Pancreas (tissue), 10 donors: Measurements from ENCODE around the gene ITCH. TPM values are rescaled to one million over a fixed set of nuclear protein-coding genes. Genes with fewer than 3 reads are reported as not detected.
"Not testable (repeated sequence)": the region's sequence is repeated elsewhere in the genome, so short reads cannot be mapped to it uniquely, and the experiment has no call there.

Experiments
- ATAC-seq, 4 donors: fragments of 200-7000 bp; cut with Tn5 transposase; one replicate each; pipeline versions ENCODE4 v1.8.0 to v1.9.1; 2020; ENCODE audit warnings: mild to moderate bottlenecking in 4 of 4, moderate library complexity in 4 of 4
- DNase-seq, 6 donors: peaks; one replicate each; pipeline ENCODE4 v3.0.0-alpha.2; 2020
- FAIRE-seq: peaks from 2 replicates; lab custom pipeline; 2012; peaks lifted over from hg19 to GRCh38; lab: Jason Lieb, UNC
- H3K27ac ChIP-seq, 4 donors: fragments of 200-600 bp; sonication (generic); 1 replicate in 3 of 4; 2 replicates in 1 of 4; pipeline versions ENCODE4 v1.5.0 to v1.8.0; 2020
- H3K27me3 ChIP-seq, 4 donors: fragments of 200-600 bp; one replicate each; pipeline ENCODE4 v1.8.0; 2021
- H3K36me3 ChIP-seq, 3 donors: fragments of 200-600 bp; sonication (generic) in 1 of 3; one replicate each; pipeline versions ENCODE4 v1.5.0 to v1.8.0; 2020 to 2021
- H3K4me1 ChIP-seq, 3 donors: fragments of 200-600 bp; one replicate each; pipeline ENCODE4 v1.8.0; 2021
- H3K4me3 ChIP-seq, 4 donors: fragments of 200-600 bp; sonication (generic) in 2 of 4; one replicate each; pipeline versions ENCODE4 v1.5.0 to v1.8.0; 2020 to 2021
- H3K9me3 ChIP-seq, 4 donors: fragments of 200-600 bp; one replicate each; pipeline ENCODE4 v1.8.0; 2021
- whole genome bisulfite sequencing, 2 donors: extraction: QIAGEN DNeasy Blood & Tissue Kit; methylation state at CpG; one replicate each; pipeline ENCODE4 v1.1.7; 2013; 5-methylcytosine and 5-hydroxymethylcytosine counted together
- intact Hi-C, 3 donors: fragments of 100-400 bp; cut with DNase I; formaldehyde crosslinking; loops; one replicate each; pipeline versions ENCODE4 v1.11.1 to v1.14.2; 2022
- polyA plus RNA-seq, 2 donors: library from polyadenylated mRNA; stranded (reverse); fragments of 200-250 nt; gene quantifications; one replicate each; pipeline ENCODE4 v1.2.3, GENCODE V29; 2013
- total RNA-seq, 6 donors: library from RNA; stranded (reverse); fragmentation: NEBNext Ultra II Directional in 4 of 6; extraction: Animal tissue kit (Norgen Biotek cat#: 25700) in 4 of 6; gene quantifications; one replicate each; pipeline versions ENCODE4 v1.2.1 to v1.2.4, GENCODE V29; 2021 to 2023
- TF ChIP-seq, protein P1 (sequence below), 4 donors: fragments of 200-600 bp; sonication (generic) in 3 of 4; IDR thresholded peaks; one replicate each; pipeline versions ENCODE4 v1.5.0 to v1.8.0; 2021; ENCODE audit warnings: antibody characterized with exemption in 4 of 4
- donor health status: healthy with polysubstance abuse.
- donor health status: DM: no; HTN: no; CAD: no; lungs with moderate emphysema.
- donor health status: DM: no; HTN: no; CAD: no.
- donor health status: control.
- donor health status: control.
- donor health status: Bipolar disorder and iron deficiency.
- donor health status: DM: yes; HTN: yes; CAD: no.
- donor health status: DM: no; HTN: no; CAD: no.
- donor health status: DM: no; HTN: no; CAD: no.
- donor health status: DM: yes; HTN: yes; CAD: no.

The ITCH gene
- total and polyA plus RNA-seq, 8 donors, result 5.7 to 37.0 (median 20.5) TPM

GRCh38 chr20:34435589-34435988, 72.5 kb downstream of the ITCH start:
- intact Hi-C loops, result no loop called here
- no peaks in the 10 kb centered on the region for H3K4me1 ChIP-seq
- H3K9me3 ChIP-seq, result no peaks in the 10 kb centered on the region
- no peak for DNase-seq
- no peak overlapping the region for H3K4me3 ChIP-seq
- ATAC-seq, result no peak
- no peak for FAIRE-seq
- 89 to 93% methylated on average over 1 of the region's 1 CpG for WGBS, 2 donors
- no peak overlapping the region for H3K27ac ChIP-seq
- H3K36me3 ChIP-seq, result peaks cover 0 to 25% (median 5%) of the 10 kb centered on the region in 3 donors
- H3K27me3 ChIP-seq, result no peaks in the 10 kb centered on the region
- TF ChIP-seq, protein P1, sequence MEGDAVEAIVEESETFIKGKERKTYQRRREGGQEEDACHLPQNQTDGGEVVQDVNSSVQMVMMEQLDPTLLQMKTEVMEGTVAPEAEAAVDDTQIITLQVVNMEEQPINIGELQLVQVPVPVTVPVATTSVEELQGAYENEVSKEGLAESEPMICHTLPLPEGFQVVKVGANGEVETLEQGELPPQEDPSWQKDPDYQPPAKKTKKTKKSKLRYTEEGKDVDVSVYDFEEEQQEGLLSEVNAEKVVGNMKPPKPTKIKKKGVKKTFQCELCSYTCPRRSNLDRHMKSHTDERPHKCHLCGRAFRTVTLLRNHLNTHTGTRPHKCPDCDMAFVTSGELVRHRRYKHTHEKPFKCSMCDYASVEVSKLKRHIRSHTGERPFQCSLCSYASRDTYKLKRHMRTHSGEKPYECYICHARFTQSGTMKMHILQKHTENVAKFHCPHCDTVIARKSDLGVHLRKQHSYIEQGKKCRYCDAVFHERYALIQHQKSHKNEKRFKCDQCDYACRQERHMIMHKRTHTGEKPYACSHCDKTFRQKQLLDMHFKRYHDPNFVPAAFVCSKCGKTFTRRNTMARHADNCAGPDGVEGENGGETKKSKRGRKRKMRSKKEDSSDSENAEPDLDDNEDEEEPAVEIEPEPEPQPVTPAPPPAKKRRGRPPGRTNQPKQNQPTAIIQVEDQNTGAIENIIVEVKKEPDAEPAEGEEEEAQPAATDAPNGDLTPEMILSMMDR (IDR thresholded peaks at IDR 0.05), result no peak

- H3K27ac ChIP-seq, result no peak overlapping the region
- intact Hi-C loops, result no loop called here
Measured at GRCh38 chr20:34437330-34437986, 74.4 kb downstream of the ITCH start.

DNA sequence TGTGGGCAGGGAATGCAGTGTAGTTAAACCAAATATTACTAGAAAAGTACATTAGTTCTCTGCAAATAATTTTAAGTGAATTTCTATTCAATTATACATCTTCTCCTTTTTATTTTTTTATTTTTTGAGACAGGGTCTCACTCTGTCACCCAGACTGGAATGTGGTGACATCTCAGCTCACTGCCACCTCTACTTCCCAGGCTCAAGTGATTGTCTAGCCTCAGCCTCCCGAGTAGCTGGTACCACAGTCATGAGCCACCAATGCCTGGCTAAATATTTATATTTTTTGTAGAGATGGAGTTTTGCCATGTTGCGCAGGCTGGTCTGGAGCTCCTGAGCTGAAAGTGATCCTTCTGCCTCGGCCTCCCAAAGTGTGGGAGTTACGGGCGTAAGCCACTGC, 76.1 kb downstream of the ITCH start:
- FAIRE-seq (no peak), ATAC-seq (no peak), DNase-seq (no peak)
- no peaks in the 10 kb centered on the region for H3K9me3 ChIP-seq
- H3K27me3 ChIP-seq, result no peaks in the 10 kb centered on the region
- no peak overlapping the region for H3K27ac ChIP-seq
- WGBS, 2 donors, result 89 to 95% methylated on average over 5 of the region's 5 CpGs
- no peak overlapping the region for H3K4me3 ChIP-seq
- peaks cover 3 to 40% (median 5%) of the 10 kb centered on the region in 3 donors for H3K36me3 ChIP-seq
- intact Hi-C loops, result no loop called here
- no peaks in the 10 kb centered on the region for H3K4me1 ChIP-seq
- TF ChIP-seq, protein P1 (IDR thresholded peaks at IDR 0.05), result no peak

More at GRCh38 chr20:34437330-34437986, 74.4 kb downstream of the ITCH start:
- WGBS, 2 donors, result 87% methylated on average over 6 of the region's 6 CpGs
- Histone ChIP-seq H3K4me3 (no peak overlapping the region), H3K36me3 (peaks cover 3 to 34% (median 5%) of the 10 kb centered on the region in 3 donors), H3K27me3 (no peaks in the 10 kb centered on the region), H3K4me1 (no peaks in the 10 kb centered on the region), H3K9me3 (no peaks in the 10 kb centered on the region)
- DNase-seq, result no peak
- FAIRE-seq, result no peak
- TF ChIP-seq, protein P1 (IDR thresholded peaks at IDR 0.05), result no peak
- ATAC-seq, result no peak

GRCh38 chr20:34441423-34441822, 78.3 kb downstream of the ITCH start:
- FAIRE-seq, H3K4me3 ChIP-seq, H3K4me1 ChIP-seq, H3K9me3 ChIP-seq, H3K27ac ChIP-seq, H3K27me3 ChIP-seq, DNase-seq, intact Hi-C loops, ATAC-seq: not testable (repeated sequence)
- WGBS, 2 donors, result 91 to 94% methylated on average over 3 of the region's 3 CpGs
- peaks cover 3 to 59% (median 5%) of the 10 kb centered on the region in 3 donors for H3K36me3 ChIP-seq

- Histone ChIP-seq H3K36me3 (peaks cover 3 to 60% (median 5%) of the 10 kb centered on the region in 3 donors), H3K27me3 (no peaks in the 10 kb centered on the region), H3K4me1 (no peaks in the 10 kb centered on the region), H3K27ac (no peak overlapping the region), H3K9me3 (no peaks in the 10 kb centered on the region), H3K4me3 (no peak overlapping the region)
- DNase-seq (no peak), FAIRE-seq (no peak), ATAC-seq (no peak)
- WGBS, 2 donors, result 94 to 98% methylated on average over 3 of the region's 3 CpGs
- intact Hi-C loops, result no loop called here
- TF ChIP-seq, protein P1 (IDR thresholded peaks at IDR 0.05), result no peak
Measured at GRCh38 chr20:34443546-34443945, 80.5 kb downstream of the ITCH start.
